K562 (cell line): ENCODE measurements around the gene TFB2M. TPM values are rescaled to one million over a fixed set of nuclear protein-coding genes. Genes with fewer than 3 reads are reported as not detected.

Experiments used
- FOXK1 ChIP-seq: sonication (generic); formaldehyde crosslinking; IDR thresholded peaks from 2 replicates; pipeline ENCODE4 v1.8.0; 2022; ENCODE audit warnings: missing genetic modification reagents, mild to moderate bottlenecking, borderline replicate concordance
- KLF1 ChIP-seq: fragments of 450-650 bp; IDR thresholded peaks from 2 replicates; pipeline ENCODE4 v1.6.1; 2016; ENCODE audit warnings: missing genetic modification characterization, missing compliant biosample characterization
- MAFK ChIP-seq: IDR thresholded peaks from 2 replicates; pipeline ENCODE4 v1.6.1; 2011; ENCODE audit warnings: low read length, improper control_type of control experiment
- MECOM ChIP-seq: fragments of 250-450 bp; sonication (Bioruptor Pico); IDR thresholded peaks from 2 replicates; pipeline ENCODE4 v1.8.0; 2022; ENCODE audit warnings: inconsistent platforms
- MTF1 ChIP-seq: fragments of 250-450 bp; sonication (Bioruptor Pico); IDR thresholded peaks from 2 replicates; pipeline ENCODE4 v1.9.0; 2021; ENCODE audit warnings: moderate library complexity, mild to moderate bottlenecking, inconsistent platforms, borderline replicate concordance
- PHB ChIP-seq: fragments of 250-450 bp; sonication (Bioruptor Pico); IDR thresholded peaks from 2 replicates; pipeline ENCODE4 v1.5.0; 2021
- ZNF431 ChIP-seq: sonication (generic); formaldehyde crosslinking; IDR thresholded peaks from 2 replicates; pipeline ENCODE4 v1.8.0; 2022; ENCODE audit warnings: mild to moderate bottlenecking, missing genetic modification reagents
- polyA plus RNA-seq, 8 experiments: library from polyadenylated mRNA; depleted of rRNA in 4 of 8; stranded (reverse) in 5 of 8; unstranded in 3 of 8; fragments of >200 nt; fragmentation: Nextera tagmentation in 2 of 8; fragmentation: Illumina TruSeq in 1 of 8; extraction: Ambion mirVana in 2 of 8; extraction: Trizol in 1 of 8; gene quantifications; 2 replicates each; pipeline versions ENCODE4 v1.2.1 to v1.2.3, GENCODE V29; 2011 to 2014; ENCODE audit warnings: inconsistent platforms in 1 of 8, missing spikeins in 1 of 8
- total RNA-seq, 7 experiments: library from RNA; depleted of rRNA in 6 of 7; stranded (reverse); fragments of >200 nt in 6 of 7; fragmentation: Illumina TruSeq in 2 of 7; extraction: Trizol in 2 of 7; gene quantifications; 2 replicates each; pipeline versions ENCODE4 v1.2.1 to v1.2.3, GENCODE V29; 2011 to 2021; ENCODE audit warnings: low replicate concordance in 1 of 7
- TF ChIP-seq, protein P1 (sequence below): sonication (generic); formaldehyde crosslinking; IDR thresholded peaks from 2 replicates; pipeline ENCODE4 v1.8.0; 2023; ENCODE audit warnings: mild to moderate bottlenecking, missing genetic modification reagents
- TF ChIP-seq, protein P2 (sequence below), 2 experiments: fragments of 450-650 bp in 1 of 2; IDR thresholded peaks; 2 replicates each; pipeline ENCODE4 v1.6.1; 2011 to 2017; ENCODE audit warnings: low read depth in 2 of 2, antibody characterized with exemption in 1 of 2, borderline replicate concordance in 1 of 2, low read length in 1 of 2, mild to moderate bottlenecking in 1 of 2, mixed read lengths in 1 of 2; ENCODE audit not compliant: control insufficient read depth in 1 of 2
- TF ChIP-seq, protein P3 (sequence below): fragments of 450-650 bp; formaldehyde crosslinking; IDR thresholded peaks from 2 replicates; pipeline ENCODE4 v1.4.0; 2020; ENCODE audit warnings: mild to moderate bottlenecking, moderate library complexity
- TF ChIP-seq, protein P4 (sequence below): fragments of 200-800 bp; sonication (Bioruptor generic); IDR thresholded peaks from 2 replicates; pipeline ENCODE4 v1.6.1; 2016; ENCODE audit warnings: missing genetic modification characterization, missing compliant biosample characterization

TFB2M gene
- total and polyA plus RNA-seq, 9 of the 15 experiments (the other 6 are each of a cell fraction or from before 2014, with no cell fraction given) = 55.1 to 162 (median 70.6) TPM

DNA sequence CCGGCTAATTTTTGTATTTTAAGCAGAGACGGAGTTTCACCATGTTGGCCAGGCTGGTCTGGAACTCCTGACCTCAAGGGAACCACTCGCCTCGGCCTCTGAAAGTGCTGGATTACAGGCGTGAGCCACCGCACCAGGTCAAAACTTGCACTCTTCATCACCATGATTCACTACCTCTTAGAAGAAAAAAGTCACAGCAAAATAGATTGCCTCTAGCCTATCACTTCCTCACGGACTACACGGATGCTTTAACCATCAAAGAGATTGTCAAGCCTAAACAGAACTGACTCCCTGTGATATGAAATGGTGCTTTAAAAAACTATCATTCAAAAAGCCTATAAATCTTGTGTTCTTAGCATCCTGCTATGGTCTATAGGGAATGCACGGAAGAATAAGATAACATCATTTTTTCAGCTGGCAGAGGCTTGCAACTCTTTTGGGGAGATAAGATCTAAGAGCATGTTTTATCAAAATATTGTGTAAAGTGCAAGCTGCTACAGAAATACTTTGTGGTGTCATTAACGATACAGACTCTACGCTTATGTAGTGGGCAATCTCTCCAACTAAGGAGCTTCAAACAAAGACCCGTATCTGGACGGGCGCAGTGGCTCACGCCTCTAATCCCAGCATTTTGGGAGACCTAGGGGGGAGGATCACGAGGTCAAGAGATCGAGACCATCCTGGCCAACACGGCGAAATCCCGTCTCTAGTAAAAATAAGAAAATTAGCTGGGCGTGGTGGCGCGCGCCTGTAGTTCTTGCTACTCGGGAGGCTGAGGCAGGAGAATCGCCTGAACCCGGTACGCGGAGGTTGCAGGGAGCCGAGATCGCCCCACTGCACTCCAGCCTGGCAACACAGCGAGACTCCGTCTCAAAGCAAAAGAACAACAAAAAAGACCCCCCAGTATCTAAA is 966 bp downstream of the TFB2M start (continued):
- TF ChIP-seq, protein P1, sequence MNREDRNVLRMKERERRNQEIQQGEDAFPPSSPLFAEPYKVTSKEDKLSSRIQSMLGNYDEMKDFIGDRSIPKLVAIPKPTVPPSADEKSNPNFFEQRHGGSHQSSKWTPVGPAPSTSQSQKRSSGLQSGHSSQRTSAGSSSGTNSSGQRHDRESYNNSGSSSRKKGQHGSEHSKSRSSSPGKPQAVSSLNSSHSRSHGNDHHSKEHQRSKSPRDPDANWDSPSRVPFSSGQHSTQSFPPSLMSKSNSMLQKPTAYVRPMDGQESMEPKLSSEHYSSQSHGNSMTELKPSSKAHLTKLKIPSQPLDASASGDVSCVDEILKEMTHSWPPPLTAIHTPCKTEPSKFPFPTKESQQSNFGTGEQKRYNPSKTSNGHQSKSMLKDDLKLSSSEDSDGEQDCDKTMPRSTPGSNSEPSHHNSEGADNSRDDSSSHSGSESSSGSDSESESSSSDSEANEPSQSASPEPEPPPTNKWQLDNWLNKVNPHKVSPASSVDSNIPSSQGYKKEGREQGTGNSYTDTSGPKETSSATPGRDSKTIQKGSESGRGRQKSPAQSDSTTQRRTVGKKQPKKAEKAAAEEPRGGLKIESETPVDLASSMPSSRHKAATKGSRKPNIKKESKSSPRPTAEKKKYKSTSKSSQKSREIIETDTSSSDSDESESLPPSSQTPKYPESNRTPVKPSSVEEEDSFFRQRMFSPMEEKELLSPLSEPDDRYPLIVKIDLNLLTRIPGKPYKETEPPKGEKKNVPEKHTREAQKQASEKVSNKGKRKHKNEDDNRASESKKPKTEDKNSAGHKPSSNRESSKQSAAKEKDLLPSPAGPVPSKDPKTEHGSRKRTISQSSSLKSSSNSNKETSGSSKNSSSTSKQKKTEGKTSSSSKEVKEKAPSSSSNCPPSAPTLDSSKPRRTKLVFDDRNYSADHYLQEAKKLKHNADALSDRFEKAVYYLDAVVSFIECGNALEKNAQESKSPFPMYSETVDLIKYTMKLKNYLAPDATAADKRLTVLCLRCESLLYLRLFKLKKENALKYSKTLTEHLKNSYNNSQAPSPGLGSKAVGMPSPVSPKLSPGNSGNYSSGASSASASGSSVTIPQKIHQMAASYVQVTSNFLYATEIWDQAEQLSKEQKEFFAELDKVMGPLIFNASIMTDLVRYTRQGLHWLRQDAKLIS = peak; percentile 72; the same call in 1 of the 2 replicates
- TF ChIP-seq MTF1 (CRISPR knock-in tag) = peak; percentile 63; the same call in 1 of the 2 replicates
- peak; percentile 65; the same call in 1 of the 2 replicates for TF ChIP-seq FOXK1 (CRISPR knock-in tag)
- TF ChIP-seq PHB (CRISPR knock-in tag) = no peak
- TF ChIP-seq KLF1 (tag) = no peak
- no peak for TF ChIP-seq MECOM
- TF ChIP-seq, protein P2, sequence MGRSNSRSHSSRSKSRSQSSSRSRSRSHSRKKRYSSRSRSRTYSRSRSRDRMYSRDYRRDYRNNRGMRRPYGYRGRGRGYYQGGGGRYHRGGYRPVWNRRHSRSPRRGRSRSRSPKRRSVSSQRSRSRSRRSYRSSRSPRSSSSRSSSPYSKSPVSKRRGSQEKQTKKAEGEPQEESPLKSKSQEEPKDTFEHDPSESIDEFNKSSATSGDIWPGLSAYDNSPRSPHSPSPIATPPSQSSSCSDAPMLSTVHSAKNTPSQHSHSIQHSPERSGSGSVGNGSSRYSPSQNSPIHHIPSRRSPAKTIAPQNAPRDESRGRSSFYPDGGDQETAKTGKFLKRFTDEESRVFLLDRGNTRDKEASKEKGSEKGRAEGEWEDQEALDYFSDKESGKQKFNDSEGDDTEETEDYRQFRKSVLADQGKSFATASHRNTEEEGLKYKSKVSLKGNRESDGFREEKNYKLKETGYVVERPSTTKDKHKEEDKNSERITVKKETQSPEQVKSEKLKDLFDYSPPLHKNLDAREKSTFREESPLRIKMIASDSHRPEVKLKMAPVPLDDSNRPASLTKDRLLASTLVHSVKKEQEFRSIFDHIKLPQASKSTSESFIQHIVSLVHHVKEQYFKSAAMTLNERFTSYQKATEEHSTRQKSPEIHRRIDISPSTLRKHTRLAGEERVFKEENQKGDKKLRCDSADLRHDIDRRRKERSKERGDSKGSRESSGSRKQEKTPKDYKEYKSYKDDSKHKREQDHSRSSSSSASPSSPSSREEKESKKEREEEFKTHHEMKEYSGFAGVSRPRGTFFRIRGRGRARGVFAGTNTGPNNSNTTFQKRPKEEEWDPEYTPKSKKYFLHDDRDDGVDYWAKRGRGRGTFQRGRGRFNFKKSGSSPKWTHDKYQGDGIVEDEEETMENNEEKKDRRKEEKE (IDR thresholded peaks at IDR 0.05; ENCODE audit: borderline replicate concordance in 1 of 2, control insufficient read depth in 1 of 2, low read depth in 2 of 2, low read length in 1 of 2) = no peak
- TF ChIP-seq MAFK = no peak
- TF ChIP-seq, protein P3, sequence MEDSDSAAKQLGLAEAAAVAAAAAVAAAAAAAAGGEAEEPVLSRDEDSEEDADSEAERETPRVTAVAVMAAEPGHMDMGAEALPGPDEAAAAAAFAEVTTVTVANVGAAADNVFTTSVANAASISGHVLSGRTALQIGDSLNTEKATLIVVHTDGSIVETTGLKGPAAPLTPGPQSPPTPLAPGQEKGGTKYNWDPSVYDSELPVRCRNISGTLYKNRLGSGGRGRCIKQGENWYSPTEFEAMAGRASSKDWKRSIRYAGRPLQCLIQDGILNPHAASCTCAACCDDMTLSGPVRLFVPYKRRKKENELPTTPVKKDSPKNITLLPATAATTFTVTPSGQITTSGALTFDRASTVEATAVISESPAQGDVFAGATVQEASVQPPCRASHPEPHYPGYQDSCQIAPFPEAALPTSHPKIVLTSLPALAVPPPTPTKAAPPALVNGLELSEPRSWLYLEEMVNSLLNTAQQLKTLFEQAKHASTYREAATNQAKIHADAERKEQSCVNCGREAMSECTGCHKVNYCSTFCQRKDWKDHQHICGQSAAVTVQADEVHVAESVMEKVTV (CRISPR knock-in tag) = no peak
- TF ChIP-seq ZNF431 (CRISPR knock-in tag) = no peak
- TF ChIP-seq, protein P4, sequence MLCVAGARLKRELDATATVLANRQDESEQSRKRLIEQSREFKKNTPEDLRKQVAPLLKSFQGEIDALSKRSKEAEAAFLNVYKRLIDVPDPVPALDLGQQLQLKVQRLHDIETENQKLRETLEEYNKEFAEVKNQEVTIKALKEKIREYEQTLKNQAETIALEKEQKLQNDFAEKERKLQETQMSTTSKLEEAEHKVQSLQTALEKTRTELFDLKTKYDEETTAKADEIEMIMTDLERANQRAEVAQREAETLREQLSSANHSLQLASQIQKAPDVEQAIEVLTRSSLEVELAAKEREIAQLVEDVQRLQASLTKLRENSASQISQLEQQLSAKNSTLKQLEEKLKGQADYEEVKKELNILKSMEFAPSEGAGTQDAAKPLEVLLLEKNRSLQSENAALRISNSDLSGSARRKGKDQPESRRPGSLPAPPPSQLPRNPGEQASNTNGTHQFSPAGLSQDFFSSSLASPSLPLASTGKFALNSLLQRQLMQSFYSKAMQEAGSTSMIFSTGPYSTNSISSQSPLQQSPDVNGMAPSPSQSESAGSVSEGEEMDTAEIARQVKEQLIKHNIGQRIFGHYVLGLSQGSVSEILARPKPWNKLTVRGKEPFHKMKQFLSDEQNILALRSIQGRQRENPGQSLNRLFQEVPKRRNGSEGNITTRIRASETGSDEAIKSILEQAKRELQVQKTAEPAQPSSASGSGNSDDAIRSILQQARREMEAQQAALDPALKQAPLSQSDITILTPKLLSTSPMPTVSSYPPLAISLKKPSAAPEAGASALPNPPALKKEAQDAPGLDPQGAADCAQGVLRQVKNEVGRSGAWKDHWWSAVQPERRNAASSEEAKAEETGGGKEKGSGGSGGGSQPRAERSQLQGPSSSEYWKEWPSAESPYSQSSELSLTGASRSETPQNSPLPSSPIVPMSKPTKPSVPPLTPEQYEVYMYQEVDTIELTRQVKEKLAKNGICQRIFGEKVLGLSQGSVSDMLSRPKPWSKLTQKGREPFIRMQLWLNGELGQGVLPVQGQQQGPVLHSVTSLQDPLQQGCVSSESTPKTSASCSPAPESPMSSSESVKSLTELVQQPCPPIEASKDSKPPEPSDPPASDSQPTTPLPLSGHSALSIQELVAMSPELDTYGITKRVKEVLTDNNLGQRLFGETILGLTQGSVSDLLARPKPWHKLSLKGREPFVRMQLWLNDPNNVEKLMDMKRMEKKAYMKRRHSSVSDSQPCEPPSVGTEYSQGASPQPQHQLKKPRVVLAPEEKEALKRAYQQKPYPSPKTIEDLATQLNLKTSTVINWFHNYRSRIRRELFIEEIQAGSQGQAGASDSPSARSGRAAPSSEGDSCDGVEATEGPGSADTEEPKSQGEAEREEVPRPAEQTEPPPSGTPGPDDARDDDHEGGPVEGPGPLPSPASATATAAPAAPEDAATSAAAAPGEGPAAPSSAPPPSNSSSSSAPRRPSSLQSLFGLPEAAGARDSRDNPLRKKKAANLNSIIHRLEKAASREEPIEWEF (CRISPR knock-in tag) = no peak
